ENCODE measurements around the gene CHCHD10. TPM values are rescaled to one million over a fixed set of nuclear protein-coding genes. Genes with fewer than 3 reads are reported as not detected.

Gene CHCHD10
- total RNA-seq, 1 donor from 2014 or later, result 12.0 TPM

DNA sequence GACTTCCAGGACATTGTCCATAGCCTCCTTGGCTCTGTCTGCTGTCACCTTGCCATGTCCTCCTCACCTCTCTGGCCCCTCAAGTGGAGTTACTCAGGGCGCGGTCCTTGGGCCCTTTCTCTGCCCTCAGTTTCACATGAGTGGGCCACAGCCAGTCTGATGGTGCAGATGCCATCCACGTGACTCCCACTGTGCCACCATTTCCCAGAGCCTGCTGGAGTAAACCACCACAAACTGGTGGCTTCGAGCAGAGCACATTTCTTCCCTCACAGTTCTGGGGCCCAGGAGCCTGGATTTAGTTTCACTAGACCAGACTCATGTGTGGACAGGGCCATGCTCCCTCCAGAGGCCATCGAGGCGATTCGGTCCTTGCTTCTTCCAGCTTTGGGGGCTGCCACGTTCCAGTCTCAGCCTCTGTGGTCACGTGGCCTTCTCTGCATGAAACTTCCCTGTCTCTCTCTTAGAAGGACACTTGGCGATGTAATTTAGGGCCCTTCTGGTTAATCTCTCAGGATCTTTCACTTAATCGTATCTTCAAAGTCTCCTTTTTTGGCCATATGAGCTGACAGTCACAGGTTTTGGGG, 33.6 kb upstream of the CHCHD10 start:
- Histone ChIP-seq H3K4me1 (no peaks in the 10 kb centered on the region), H3K36me3 (peaks cover 0 to 73% of the 10 kb centered on the region in 2 donors), H3K27me3 (no peaks in the 10 kb centered on the region), H3K9me3 (no peaks in the 10 kb centered on the region), H3K4me3 (no peak overlapping the region), H3K27ac (no peak overlapping the region)
- intact Hi-C loops (cut with DNase I), result no loop called here
- DNase-seq (ENCODE audit: extremely low spot score in 2 of 2), result no peak
- TF ChIP-seq, protein P1, sequence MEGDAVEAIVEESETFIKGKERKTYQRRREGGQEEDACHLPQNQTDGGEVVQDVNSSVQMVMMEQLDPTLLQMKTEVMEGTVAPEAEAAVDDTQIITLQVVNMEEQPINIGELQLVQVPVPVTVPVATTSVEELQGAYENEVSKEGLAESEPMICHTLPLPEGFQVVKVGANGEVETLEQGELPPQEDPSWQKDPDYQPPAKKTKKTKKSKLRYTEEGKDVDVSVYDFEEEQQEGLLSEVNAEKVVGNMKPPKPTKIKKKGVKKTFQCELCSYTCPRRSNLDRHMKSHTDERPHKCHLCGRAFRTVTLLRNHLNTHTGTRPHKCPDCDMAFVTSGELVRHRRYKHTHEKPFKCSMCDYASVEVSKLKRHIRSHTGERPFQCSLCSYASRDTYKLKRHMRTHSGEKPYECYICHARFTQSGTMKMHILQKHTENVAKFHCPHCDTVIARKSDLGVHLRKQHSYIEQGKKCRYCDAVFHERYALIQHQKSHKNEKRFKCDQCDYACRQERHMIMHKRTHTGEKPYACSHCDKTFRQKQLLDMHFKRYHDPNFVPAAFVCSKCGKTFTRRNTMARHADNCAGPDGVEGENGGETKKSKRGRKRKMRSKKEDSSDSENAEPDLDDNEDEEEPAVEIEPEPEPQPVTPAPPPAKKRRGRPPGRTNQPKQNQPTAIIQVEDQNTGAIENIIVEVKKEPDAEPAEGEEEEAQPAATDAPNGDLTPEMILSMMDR (IDR thresholded peaks at IDR 0.05), result no peak
- no peak for TF ChIP-seq POLR2A (IDR thresholded peaks at IDR 0.05)
- no peak for TF ChIP-seq POLR2AphosphoS5 (IDR thresholded peaks at IDR 0.05; ENCODE audit: insufficient read depth in 1 of 2, low read depth in 1 of 2)

DNA sequence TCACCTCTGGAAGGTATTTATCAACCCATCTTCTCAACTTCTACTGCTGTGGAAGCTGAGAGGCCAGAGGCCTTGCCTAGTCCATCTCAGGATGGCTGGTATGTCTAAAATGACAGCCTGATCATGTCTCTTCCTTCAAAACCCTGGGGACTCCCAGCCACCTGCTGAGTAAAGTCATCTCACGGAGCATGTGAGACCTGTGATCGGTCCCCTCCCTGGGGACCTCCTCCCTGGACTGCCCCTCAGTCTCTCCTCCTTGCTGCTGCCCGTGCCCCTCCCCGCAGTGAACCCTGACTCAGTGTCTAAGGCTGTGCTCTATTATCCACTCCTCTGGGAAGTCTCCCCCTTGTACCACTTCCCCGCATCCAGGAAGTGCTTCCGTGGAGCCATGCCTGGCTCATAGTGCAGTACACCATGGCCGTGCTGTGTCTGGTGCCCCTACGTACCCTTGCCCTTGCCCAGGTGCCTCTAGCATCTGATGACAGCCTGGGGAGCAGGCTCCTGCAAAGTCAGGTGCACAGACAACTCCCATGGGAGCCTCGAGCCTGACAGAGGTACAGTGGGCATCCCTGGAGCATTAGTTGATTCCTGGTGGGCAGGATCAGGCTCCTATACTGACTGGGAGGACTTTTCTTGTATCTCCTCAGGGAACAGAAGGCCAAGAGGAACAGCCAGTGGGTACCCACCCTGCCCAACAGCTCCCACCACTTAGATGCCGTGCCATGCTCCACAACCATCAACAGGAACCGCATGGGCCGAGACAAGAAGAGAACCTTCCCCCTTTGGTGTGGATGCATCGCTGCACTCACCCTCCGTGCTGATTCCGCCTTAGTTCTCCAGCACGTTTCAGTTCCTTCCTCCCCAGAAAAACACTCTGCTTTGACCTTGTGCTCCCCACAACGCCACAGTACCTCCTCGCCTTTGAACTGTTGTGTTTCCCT, 32.8 kb upstream of the CHCHD10 start:
- DNase-seq (ENCODE audit: extremely low spot score in 2 of 2), result no peak
- no peak overlapping the region for H3K4me3 ChIP-seq
- no peak overlapping the region for H3K27ac ChIP-seq
- H3K4me1 ChIP-seq, result no peaks in the 10 kb centered on the region
- intact Hi-C loops (cut with DNase I), result no loop called here
- no peak for TF ChIP-seq POLR2A (IDR thresholded peaks at IDR 0.05)
- TF ChIP-seq POLR2AphosphoS5 (IDR thresholded peaks at IDR 0.05; ENCODE audit: insufficient read depth in 1 of 2, low read depth in 1 of 2), result no peak
- TF ChIP-seq, protein P1 (IDR thresholded peaks at IDR 0.05), result no peak
- no peaks in the 10 kb centered on the region for H3K9me3 ChIP-seq
- H3K27me3 ChIP-seq, result no peaks in the 10 kb centered on the region
- H3K36me3 ChIP-seq, result peaks cover 0 to 70% of the 10 kb centered on the region in 2 donors

DNA sequence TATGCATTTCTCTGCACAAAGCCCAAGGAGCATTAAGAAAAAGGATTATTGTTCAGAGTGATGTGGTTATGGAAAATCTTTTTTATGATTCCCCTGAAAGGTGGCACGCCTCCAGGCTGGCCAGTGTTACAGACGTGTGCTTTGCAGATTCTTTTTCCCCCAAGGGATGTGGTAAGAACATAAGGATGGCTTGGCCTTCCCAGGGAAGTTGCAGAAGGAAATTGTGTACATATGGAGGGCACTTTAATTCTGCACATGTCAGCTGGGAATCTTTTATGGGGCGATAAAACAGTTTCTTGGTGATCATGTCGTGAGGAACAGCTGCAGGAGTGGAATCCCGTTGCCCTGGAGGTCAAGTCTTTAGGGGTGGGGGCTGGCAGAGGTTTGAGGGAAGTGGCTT, 28.7 kb upstream of the CHCHD10 start:
- Histone ChIP-seq H3K27me3 (no peaks in the 10 kb centered on the region), H3K9me3 (no peaks in the 10 kb centered on the region), H3K36me3 (peaks cover 0 to 58% of the 10 kb centered on the region in 2 donors), H3K27ac (no peak overlapping the region), H3K4me1 (peaks cover 17% of the 10 kb centered on the region), H3K4me3 (no peak overlapping the region)
- intact Hi-C loops (cut with DNase I), result no loop called here
- TF ChIP-seq, protein P1 (IDR thresholded peaks at IDR 0.05), result no peak
- TF ChIP-seq POLR2AphosphoS5 (IDR thresholded peaks at IDR 0.05; ENCODE audit: insufficient read depth in 1 of 2, low read depth in 1 of 2) (peak in 1 of 2 donors; percentile 23), POLR2A (IDR thresholded peaks at IDR 0.05) (no peak)
- DNase-seq (ENCODE audit: extremely low spot score in 2 of 2), result no peak

DNA sequence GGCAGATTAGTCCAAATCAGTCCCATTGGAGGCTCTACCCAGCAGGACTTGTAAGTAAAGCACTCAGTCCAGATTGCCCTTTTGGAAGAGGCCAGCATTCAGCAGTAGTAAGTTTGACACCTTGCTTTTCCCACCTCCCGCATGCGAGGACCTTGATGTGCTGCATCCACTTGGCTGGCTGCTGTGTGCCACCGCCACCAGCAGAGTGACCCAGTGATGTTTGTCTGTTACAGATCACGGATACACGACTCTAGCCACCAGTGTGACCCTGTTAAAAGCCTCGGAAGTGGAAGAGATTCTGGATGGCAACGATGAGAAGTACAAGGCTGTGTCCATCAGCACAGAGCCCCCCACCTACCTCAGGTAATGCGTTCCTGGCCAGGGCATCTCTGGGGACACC, 25.6 kb upstream of the CHCHD10 start:
- no peaks in the 10 kb centered on the region for H3K27me3 ChIP-seq
- H3K9me3 ChIP-seq, result no peaks in the 10 kb centered on the region
- no peak for DNase-seq (ENCODE audit: extremely low spot score in 2 of 2)
- no peak for TF ChIP-seq POLR2A (IDR thresholded peaks at IDR 0.05)
- TF ChIP-seq POLR2AphosphoS5 (IDR thresholded peaks at IDR 0.05; ENCODE audit: insufficient read depth in 1 of 2, low read depth in 1 of 2), result no peak
- TF ChIP-seq, protein P1 (IDR thresholded peaks at IDR 0.05), result no peak
- intact Hi-C loops (cut with DNase I), result no loop called here
- peaks cover 0 to 37% of the 10 kb centered on the region in 2 donors for H3K36me3 ChIP-seq
- H3K4me1 ChIP-seq, result peaks cover 47% of the 10 kb centered on the region
- peak overlapping the region; percentile 67 for H3K27ac ChIP-seq
- no peak overlapping the region for H3K4me3 ChIP-seq
